HG02840 (cell line): ENCODE results near the gene CD300H.

ENCODE experiments used
- ATAC-seq: cut with Tn5 transposase; IDR thresholded peaks from one replicate; pipeline ENCODE4 v1.9.1; 2021; ENCODE audit warnings: mild to moderate bottlenecking, moderate library complexity, moderate number of reproducible peaks; ENCODE audit not compliant: unreplicated experiment, low FRiP score

CD300H gene

DNA sequence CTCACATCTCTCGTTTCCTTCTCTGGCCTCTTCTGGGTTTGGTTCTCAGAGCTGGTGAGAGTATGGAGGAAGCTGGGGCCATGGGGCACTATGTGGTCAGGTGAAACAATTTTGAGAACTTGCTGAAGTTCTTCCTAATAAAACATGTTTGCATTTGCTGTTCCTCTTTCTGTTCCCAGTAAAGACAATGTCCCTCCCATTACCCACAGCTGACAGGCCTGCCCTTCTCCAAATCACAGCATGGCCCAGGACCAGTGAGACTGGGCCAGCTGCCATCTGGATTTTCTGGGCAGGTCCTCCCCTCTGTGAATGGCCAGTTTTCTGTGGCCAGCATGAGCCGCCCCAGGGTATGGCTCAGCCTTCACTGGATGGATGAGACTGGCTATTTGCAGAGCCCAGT lies at the start of gene CD300H:
TSS of gene CD300H (minus strand) at position 113 of the 400 bp plus-strand sequence.
- ATAC-seq, result no peak

DNA sequence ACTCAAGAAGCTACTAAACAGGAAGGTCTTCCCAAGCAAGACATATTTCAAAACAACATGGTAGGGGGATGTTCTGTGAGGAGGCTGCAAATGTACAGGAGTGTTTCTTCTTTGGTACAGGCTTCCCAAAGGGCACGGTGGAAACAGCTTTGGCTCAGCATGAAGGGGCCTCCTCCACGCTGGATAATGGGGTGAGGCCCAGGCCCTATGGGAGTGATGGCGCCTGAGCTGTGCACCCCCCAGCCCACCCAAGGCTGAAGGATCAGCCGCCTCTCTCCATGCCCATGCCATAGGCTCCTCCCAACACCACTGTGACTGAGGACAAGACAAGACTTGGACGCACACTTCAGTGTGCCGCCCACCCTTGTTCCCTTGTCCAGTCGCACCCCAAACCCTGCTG lies 49.4 kb upstream of the CD300H start:
- ATAC-seq, result no peak

DNA sequence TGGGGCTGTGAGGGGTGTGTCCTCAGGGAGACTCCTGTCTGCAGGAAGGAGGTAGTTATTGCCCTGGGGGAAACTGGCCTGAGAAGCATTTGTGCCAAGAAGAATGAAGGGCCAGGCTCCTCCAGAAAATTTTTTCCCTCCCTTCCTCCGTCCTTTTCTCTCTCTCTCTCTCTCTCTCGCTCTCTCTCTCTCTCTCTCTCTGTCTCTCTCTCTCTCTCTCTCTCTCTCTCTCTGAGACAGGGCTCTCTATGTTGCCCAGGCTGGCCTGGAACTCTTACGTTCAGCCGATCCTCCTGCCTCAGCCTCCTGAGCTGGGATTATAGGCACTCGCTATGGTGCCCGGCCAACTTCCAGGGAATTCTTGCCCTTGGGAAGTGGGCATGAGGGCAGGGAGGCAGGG lies 44.7 kb upstream of the CD300H start:
- ATAC-seq, result no peak

DNA sequence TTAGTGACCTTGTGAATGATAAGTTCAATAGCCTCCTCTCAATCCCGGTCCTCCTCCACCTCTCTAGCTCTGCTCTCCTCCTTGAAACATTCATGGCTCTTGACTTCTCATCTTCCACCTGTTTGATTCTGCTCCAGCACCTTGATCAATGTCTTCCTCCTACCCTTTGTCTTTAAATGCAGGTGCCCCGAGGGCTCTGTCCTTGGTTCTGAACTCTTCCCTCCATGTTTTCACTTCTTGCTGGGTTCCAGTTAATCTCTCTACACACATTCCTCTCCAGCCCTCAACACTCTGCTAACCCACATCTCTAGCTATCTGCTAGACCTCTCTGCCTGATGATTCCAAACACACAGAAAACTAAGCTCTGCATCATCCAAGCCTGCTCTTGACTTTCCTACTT lies 42.8 kb upstream of the CD300H start:
- ATAC-seq, result no peak

DNA sequence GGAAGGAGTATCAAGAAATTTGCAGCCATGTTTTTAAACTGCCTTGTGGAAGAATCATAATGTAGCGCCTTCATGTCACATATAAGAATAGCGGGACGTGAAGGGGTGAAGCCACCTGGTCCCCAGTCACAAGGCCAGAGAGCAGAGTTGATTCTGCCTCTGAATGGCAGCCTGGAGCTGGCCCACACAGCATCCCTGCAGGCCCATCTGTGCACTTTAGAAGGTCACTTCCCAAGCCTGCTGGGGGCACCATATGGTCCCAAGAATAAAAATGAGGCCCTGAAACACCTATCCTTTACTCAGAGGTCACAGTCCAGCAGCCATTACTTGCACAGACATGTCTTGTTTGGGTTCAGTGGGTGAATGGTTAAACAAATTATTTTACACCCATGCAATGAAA lies 41.2 kb upstream of the CD300H start:
- ATAC-seq, result no peak

DNA sequence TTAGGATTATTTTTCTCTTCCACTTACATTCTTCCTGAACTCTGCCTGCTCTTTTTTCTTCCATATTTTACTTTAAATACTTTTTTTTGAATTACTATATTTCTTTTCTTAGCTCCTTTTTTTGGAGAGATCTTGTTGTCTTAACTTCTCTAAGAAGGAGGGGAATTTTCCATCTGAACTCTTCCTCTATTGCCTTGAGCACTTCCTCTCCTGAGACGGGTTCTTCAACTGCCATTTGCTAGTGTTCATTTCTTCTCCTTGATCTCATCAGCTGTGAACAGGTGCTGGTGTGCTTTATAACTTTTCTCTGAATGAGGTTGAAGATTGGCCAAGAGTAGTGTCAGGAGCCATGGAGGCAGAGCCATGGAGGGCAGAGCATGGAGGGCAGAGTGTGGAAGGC lies 39.9 kb upstream of the CD300H start:
- no peak for ATAC-seq

DNA sequence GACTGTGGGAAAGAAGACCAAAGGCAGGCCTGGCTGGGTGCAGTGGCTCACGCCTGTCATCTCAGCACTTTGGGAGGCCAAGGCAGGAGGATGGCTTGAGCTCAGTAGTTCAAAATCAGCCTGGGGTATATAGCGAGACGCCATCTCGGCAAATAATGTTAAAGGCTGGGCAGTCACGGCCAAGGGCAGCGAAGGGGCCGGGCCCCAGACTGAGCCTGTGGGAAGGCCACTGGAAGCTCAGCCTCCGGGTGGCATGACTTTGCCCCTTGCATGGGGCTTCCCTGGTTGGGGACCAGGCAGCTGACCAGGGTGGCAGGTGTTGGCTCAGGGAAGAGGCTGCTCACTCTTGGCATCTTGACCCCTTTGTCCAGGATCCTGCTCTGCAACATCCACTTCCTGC lies 38.7 kb upstream of the CD300H start:
- ATAC-seq, result no peak

DNA sequence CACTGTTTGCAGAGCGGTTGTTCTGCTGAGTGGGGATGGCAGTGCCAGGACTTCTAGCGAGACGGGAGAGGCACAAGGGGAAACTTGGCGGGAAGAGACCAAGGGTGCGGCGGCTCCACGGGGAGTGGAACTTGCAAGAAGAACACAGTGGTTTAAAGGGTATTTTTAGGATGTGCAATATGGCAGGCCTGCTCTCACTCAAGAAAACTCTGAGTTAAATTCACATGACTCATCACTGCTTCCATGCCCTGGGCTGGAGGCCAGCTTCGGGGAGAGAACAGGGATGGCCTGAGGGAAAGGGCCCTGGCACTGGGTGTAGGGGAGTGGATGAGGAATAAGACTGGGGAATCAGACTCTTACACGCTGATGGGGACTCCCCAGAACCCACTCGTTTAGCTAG lies 38.1 kb upstream of the CD300H start:
- no peak for ATAC-seq

DNA sequence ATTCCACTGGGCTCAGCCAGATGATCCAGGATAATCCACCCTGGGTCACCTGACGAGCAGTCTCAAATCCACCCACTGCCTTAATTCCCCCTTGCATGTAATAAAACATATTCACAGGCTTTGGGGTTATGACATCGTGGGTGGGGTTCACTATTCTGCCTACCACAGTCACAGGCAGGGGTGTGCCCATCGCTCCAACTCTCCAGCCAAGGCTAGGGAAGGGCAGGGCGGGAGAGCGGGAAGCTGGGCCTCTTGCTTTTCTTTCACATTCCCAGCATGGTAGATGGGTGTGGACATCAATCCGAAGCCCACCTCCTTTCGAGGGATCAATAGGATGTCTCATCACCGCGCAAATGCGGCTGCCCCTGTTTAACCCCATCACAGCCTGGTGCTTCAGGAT lies 37.5 kb upstream of the CD300H start:
- no peak for ATAC-seq

DNA sequence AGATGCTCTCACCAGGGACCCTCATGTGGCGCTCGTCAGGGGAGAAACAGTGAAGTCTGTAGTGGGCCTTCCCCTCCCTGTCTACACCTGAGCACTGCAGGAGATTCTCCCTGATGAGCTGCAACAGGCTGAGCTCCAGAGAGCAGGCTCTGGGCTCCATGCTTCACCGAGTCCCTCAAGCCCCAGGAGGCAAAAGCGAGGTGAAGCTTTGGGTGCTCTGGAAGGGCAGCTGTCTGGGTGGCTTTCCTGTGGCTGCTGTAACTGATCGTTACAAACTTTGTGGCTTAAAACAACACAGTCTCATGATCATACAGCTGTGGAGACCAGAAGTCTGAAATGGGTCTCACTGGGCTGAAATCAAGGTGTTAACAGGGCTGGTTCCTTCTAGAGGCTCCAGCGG lies 36.9 kb upstream of the CD300H start:
- ATAC-seq, result no peak

DNA sequence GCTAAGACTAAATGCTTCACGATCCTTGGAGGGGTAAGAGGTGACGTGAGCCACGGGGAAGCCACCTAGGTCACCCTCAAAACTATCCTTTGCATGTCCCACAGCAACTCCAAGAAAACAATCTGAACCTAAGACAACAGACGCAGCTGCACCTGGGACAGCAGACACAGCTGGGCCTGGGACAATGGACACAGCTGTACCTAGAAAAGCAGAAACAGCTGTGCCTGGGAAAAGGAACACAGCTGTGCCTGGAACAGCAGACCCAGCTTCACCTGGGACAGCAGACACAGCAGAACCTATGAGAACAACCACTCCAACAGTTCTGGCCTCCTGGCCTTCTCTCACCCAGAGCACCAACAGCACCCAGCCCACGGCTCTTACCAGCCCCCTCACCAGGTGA lies 36.4 kb upstream of the CD300H start:
- no peak for ATAC-seq

DNA sequence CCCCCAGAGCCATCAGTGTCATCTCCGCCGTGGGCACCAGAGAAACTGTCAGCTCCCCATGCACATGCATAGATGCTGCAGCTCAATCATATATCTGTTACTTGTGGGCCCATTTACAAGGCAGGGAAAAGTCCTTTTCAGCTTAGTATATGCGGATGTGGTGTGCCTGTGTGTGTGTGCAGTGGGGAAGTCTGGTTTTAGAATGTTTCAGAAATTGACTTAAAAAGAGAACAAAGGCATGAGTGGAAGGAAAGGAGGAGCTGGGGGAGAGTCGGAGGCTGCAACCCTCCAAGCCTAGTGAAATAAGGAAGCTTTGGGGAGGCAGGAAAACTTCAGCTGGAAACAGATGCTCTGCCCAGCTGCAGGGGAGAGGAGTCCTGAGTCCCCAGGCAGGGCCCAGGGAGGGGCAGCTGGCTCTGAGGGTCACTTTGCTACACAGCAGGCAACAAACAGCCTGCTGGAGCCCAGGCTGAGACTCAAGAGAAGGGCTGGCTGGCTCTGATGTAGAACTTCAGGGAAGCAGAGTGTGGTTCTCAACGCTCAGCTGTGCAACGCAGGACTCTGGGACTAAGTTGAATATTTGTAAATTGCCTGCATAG lies 35.8 kb upstream of the CD300H start:
- no peak for ATAC-seq

DNA sequence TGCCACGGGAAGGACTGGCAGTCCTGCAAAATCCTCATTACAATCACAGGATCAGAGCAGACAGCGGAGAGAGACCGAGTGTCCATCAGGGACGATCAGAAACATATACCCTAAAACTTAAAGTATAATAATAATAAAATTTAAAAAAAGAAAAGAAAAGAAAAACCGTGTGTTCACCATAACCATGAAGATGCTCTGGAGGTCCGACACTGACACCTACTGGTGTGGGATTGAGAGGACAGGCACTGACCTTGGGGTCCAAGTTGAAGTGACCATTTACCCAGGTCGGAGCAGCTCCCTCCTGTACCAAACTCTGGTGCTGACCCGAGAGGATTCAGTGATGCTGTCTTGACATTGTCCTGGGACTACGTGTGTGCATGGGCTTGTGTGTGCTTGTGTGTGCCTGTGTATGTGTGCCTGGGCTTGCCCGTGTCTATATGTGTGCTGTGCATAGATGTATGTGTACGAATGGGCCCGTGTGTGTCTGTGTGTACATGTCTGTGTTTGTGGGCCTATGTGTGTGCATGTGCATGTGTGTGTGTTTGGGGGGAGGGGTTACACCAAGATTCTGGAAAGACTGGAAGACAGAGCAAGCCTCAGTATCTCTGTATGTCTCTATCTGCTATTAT lies 34.7 kb upstream of the CD300H start:
- no peak for ATAC-seq

DNA sequence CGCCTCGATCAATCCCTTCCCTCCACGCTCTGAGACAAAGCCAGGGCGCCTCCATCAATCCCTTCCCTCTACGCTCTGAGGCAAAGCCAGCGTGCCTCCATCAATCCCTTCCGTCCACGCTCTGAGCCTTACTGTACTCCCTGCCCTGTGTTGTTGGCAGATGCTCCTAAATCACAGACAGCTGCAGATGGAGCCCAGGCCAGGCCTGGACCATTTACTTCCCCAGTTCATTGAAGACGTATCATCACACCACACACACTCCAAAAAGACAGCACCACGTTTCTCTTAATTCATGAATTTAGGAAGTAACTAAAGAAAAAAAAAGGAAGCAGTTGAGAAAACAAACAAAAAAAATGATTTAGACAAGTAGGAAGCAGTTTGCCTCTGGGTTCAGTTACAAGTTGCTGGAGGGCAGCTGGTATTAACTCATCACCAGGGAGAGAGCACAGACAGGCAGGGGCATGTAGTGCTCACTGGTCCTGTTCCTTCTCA lies 32.2 kb upstream of the CD300H start:
- ATAC-seq, result no peak

DNA sequence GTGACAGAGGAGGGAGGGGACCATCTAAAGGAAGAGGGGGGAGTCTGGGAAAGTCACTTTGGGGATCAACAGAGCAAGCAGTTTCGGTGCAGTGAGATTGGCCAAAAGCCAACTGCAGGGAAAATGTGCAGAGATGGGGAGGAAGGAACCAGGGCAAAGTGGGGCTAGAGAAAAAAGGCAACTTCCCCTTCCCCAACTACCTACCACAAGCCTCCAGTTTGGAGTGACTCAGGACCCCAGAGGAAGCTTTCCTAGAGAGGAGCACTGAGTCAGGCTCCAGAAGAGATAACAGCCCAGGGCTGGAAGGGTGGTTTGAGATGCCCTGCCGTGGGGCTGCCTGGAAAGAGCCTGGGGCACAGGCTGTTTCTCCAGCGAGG lies 31.7 kb upstream of the CD300H start:
- no peak for ATAC-seq

DNA sequence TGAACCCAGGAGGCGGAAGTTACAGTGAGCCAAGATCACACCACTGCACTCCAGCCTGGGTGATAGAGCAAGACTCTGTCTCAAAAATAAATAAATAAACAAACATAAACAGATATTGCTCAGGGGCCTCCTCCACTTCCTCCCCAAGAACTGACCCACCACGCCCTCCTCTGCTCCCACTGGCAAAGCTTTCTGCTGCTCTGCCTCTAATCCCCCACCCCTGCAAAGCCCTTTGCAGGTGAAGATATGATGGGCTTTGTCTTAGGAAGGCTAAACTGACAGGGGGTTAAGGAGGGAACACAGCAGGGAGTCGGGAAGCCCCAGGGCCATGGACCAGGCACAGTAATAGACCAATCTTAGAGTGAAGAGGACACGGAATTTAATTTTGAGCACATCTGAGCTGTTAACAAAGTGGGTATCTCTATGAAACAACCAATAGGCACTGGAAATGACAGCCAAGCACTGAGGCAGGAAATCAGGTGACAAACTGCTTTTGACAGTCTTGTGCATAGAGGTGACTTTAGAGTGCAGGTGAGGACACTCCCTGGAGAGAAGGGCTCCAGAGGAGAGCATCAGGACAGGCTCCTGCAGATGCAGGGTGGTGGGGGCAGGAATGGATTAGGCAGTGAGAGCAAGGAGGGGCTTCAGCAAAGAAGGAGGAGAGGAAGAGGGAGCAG lies 31.2 kb upstream of the CD300H start:
- ATAC-seq, result no peak

DNA sequence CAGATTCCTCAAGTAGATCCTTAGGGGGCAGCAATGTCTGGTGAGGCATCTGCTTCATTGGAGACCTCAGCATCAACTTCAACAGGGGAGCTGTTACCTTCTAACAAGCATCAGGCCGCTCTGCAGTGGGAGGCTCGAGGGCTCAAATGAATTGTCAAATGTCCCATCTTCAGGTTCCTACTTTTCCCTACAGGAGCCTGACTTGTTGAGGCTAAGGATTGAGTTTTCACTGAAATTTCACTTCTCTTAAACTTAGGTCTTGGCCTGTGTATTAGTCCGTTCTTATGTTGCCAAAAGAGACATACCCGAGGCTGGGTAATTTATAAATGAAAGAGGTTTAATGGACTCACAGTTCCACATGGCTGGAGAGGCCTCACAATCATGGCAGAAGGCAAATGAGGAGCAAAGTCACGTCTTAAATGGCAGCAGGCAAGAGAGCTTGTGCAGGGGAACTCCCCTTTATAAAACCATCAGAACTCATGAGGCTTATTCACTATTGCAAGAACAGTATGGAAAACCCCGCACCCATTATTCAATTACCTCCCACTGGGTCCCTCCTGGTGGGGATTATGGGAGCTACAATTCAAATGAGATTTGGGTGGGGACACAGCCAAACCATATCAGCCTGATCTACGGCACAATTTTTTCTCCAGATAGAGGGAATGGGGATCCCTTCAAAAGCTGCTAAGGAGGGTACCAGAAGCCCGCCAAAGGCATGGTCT lies 29.9 kb upstream of the CD300H start:
- no peak for ATAC-seq

DNA sequence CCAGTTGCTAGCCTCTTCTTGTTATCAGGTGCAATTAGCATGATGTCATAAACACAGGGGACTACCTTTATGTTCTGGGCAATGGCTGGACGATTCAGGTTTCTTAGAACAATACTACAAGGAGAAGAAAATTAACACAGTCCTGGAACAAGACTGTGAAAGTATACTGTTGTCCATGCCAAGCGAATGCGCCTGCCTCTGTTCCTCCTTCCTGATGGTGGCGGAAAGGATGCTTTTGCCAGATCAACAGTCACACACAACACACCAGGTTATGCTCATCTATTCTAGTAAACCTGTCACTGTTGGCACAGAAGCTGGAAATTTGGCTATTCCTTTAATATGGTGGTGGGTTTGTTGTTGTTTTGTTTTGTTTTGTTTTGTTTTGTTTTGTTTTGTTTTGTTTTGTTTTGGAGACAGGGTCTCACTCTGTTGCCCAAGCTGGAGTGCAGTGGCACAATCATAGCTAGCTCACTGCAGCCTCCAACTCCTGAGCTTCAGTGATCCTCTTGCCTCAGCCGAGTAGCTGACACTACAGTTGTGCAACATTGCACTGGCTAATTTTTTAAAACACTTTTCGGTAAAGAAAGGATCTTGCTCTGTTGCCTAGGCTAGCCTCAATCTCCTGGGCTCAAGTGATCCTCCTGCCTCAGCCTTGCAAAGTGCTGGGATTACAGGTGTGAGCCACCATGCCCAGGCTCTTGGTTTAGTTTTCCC lies 27.9 kb upstream of the CD300H start:
- no peak for ATAC-seq

DNA sequence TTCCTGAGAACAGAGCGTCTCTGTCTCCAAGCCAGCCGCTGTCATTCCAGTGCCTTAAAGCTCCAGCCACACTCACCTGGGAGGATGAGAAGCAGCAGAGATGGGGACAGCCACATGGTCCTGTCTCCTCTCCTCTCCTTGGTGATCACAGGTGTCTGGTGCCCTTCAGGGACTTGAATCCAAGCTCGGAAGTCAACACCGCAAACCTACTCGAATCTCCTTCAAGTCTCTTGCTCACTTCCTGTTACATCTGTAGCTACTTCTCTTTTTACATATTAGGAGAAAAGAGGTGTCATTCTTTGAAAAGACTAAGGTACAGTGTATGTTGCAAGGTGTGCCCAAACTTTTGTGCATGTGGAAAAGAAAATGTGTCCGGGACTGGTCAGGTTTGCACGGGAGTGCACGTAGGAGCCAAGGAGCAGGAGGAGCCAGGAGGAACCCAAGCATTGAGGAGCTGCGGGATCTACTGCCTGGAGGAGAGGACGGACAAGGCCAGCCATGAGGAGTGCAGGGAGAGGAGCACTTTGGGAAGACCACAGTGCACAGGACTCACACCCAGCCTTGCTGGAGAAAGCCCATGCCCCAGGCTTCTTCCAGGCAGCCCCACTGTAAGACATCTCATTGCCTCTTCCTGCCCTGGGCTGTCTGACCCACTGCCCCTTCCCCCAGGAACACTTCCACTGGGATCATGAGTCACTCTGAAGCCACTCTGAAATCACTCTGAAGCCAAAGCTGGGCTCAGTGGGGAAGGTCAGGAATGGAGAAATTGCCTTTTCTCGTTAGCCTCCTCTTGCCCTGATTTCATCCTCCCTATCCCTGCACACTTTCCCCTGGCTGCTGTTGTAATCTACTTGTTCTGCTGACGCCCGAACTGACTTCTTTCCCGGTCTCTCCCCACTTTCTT lies 25.0 kb upstream of the CD300H start, which contains the start of gene CD300LD:
TSS of gene CD300LD (minus strand) at position 197 of the 904 bp plus-strand sequence. CDS start at position 116, 81 bp downstream.
- ATAC-seq, result no peak

DNA sequence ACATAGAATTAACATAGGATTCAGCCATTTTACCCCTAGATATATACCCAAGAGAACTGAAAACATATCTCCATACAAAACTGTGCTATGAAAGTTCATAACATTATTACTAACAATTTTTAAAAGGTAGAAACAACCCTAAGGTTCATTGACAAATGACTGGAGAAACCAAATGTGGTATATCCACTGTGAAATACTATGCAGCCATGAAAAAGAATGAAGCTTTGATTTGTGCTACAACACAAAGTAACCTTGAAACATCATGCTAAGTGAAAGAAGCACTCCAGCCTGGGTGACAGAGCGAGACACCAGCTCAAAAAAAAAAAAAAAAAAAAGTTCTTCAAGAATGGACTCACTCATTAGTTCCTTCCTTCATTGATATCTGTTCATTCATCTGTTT lies 24.2 kb upstream of the CD300H start:
- ATAC-seq, result no peak
